Spleen (tissue), 11 donors: ENCODE measurements around the gene NRROS. TPM values are rescaled to one million over a fixed set of nuclear protein-coding genes. Genes with fewer than 3 reads are reported as not detected.

Experiments used
- DNase-seq: peaks from one replicate; pipeline ENCODE4 v3.0.0-alpha.2; 2020
- H3K27ac ChIP-seq, 8 donors: fragments of 200-600 bp; sonication (generic) in 7 of 8; 1 replicate in 4 of 8; 2 replicates in 4 of 8; pipeline versions ENCODE4 v1.5.0 to v1.8.0; 2016 to 2021; ENCODE audit warnings: inconsistent platforms in 4 of 8, mild to moderate bottlenecking in 4 of 8, moderate library complexity in 1 of 8
- H3K27me3 ChIP-seq, 7 donors: fragments of 200-600 bp; sonication (generic) in 6 of 7; replicated peaks in 1 of 7; 1 replicate in 4 of 7; 2 replicates in 3 of 7; pipeline versions ENCODE4 v1.5.0 to v1.8.0; 2016 to 2021; ENCODE audit warnings: inconsistent platforms in 3 of 7, mild to moderate bottlenecking in 1 of 7
- H3K36me3 ChIP-seq, 6 donors: fragments of 200-600 bp; sonication (generic) in 5 of 6; 1 replicate in 4 of 6; 2 replicates in 2 of 6; pipeline versions ENCODE4 v1.5.0 to v1.8.0; 2016 to 2021; ENCODE audit warnings: inconsistent platforms in 2 of 6
- H3K4me1 ChIP-seq, 6 donors: fragments of 200-600 bp; sonication (generic) in 5 of 6; 1 replicate in 3 of 6; 2 replicates in 3 of 6; pipeline versions ENCODE4 v1.5.0 to v1.8.0; 2016 to 2021; ENCODE audit warnings: inconsistent platforms in 3 of 6
- H3K4me3 ChIP-seq, 8 donors: fragments of 200-600 bp; sonication (generic) in 7 of 8; 1 replicate in 4 of 8; 2 replicates in 4 of 8; pipeline versions ENCODE4 v1.5.0 to v1.8.0; 2016 to 2021; ENCODE audit warnings: inconsistent platforms in 4 of 8, mild to moderate bottlenecking in 4 of 8, moderate library complexity in 2 of 8
- H3K9me3 ChIP-seq, 8 donors: fragments of 200-600 bp; sonication (generic) in 7 of 8; 1 replicate in 4 of 8; 2 replicates in 4 of 8; pipeline versions ENCODE4 v1.5.0 to v1.8.0; 2016 to 2021; ENCODE audit warnings: inconsistent platforms in 4 of 8
- CTCF ChIP-seq, 11 experiments: fragments of 200-600 bp in 7 of 11; fragments of 450-650 bp in 4 of 11; sonication (generic) in 4 of 11; IDR thresholded peaks in 8 of 11; conservative IDR thresholded peaks in 3 of 11; 1 replicate in 7 of 11; 2 replicates in 4 of 11; pipeline versions ENCODE4 v1.4.0 to v1.8.0; 2016 to 2021; ENCODE audit warnings: antibody characterized with exemption in 11 of 11, inconsistent platforms in 4 of 11, mild to moderate bottlenecking in 1 of 11
- POLR2A ChIP-seq, 3 donors: fragments of 450-650 bp; IDR thresholded peaks; one replicate each; pipeline ENCODE4 v1.5.1; 2017; ENCODE audit warnings: antibody characterized with exemption in 3 of 3, mild to moderate bottlenecking in 1 of 3
- POLR2AphosphoS5 ChIP-seq, 3 donors: sonication (generic); formaldehyde crosslinking; IDR thresholded peaks; one replicate each; pipeline ENCODE4 v1.5.1; 2017; ENCODE audit warnings: antibody characterized with exemption in 3 of 3
- WGBS, 5 donors: extraction: QIAGEN DNeasy Blood & Tissue Kit in 3 of 5; methylation state at CpG; one replicate each; pipeline versions ENCODE4 v1.1.5 to v1.1.7; 2013 to 2018; 5-methylcytosine and 5-hydroxymethylcytosine counted together
- intact Hi-C: fragments of 100-400 bp; cut with DNase I; formaldehyde crosslinking; loops from one replicate; pipeline ENCODE4 v1.15.0; 2023; ENCODE audit warnings: low total_unique reads
- polyA plus RNA-seq, 3 donors: library from polyadenylated mRNA; stranded (reverse); fragments of 200-250 nt; gene quantifications; one replicate each; pipeline ENCODE4 v1.2.1, GENCODE V29; 2013
- total RNA-seq, 7 donors: library from RNA; depleted of rRNA in 3 of 7; stranded (reverse); fragments of >200 nt in 3 of 7; fragmentation: NEBNext Ultra II Directional in 4 of 7; extraction: Animal tissue kit (Norgen Biotek cat#: 25700) in 4 of 7; gene quantifications; one replicate each; pipeline versions ENCODE4 v1.1.0 to v1.2.1, GENCODE V29; 2016 to 2021
- donor health status: healthy with polysubstance abuse.
- donor health status: DM: no; HTN: no; CAD: no; lungs with moderate emphysema.
- donor health status: DM: no; HTN: no; CAD: no.
- donor health status: Bipolar disorder and iron deficiency.
- donor health status: healthy.
- donor health status: DM: no; HTN: no; CAD: no.
- donor health status: DM: yes; HTN: yes; CAD: no.

Gene NRROS
- total and polyA plus RNA-seq, 10 donors: 7.8 to 35.2 (median 29.9) TPM

GRCh38 chr3:196677931-196678330, 38.4 kb downstream of the NRROS start:
- 55 to 77% (median 66%) methylated on average over 1 of the region's 1 CpG for WGBS, 5 donors
- H3K9me3 ChIP-seq: peaks cover 0 to 5% (median 0%) of the 10 kb centered on the region in 8 donors
- DNase-seq: no peak
- H3K36me3 ChIP-seq: no peaks in the 10 kb centered on the region
- intact Hi-C loops: no loop called here
- H3K4me1 ChIP-seq: peaks cover 0 to 17% (median 9%) of the 10 kb centered on the region in 6 donors
- no peaks in the 10 kb centered on the region for H3K27me3 ChIP-seq
- TF ChIP-seq POLR2AphosphoS5 (IDR thresholded peaks at IDR 0.05): no peak
- no peak for TF ChIP-seq POLR2A (IDR thresholded peaks at IDR 0.05)
- TF ChIP-seq CTCF (IDR thresholded peaks at IDR 0.05 in 8 of 11, conservative IDR thresholded peaks at IDR 0.05 in 3 of 11): no peak
- H3K4me3 ChIP-seq: no peak overlapping the region
- no peak overlapping the region for H3K27ac ChIP-seq

GRCh38 chr3:196684548-196685407, 45.3 kb downstream of the NRROS start:
- Histone ChIP-seq H3K4me1 (peaks cover 0 to 53% (median 28%) of the 10 kb centered on the region in 6 donors), H3K4me3 (peak overlapping the region in 1 of 8 donors; percentile 45), H3K27me3 (no peaks in the 10 kb centered on the region), H3K9me3 (peaks cover 0 to 11% (median 5%) of the 10 kb centered on the region in 8 donors), H3K27ac (peak overlapping the region in 7 of 8 donors; percentile 22 to 74 (median 53)), H3K36me3 (no peaks in the 10 kb centered on the region)
- TF ChIP-seq POLR2AphosphoS5 (IDR thresholded peaks at IDR 0.05) (peak in 2 of 3 donors; percentile 43 to 45), CTCF (IDR thresholded peaks at IDR 0.05 in 8 of 11, conservative IDR thresholded peaks at IDR 0.05 in 3 of 11) (peak; percentile 83 to 97 (median 93)), POLR2A (IDR thresholded peaks at IDR 0.05) (no peak)
- intact Hi-C loops: loop anchor here (2.0 kb wide), 1 partner anchor 76 kb away; no protein-coding TSS in a partner anchor
- WGBS, 5 donors: 34 to 38% (median 38%) methylated on average over 24 of the region's 24 CpGs
- peak; percentile 82 for DNase-seq

GRCh38 chr3:196686436-196686835, 46.9 kb downstream of the NRROS start:
- no peak for TF ChIP-seq CTCF (IDR thresholded peaks at IDR 0.05 in 8 of 11, conservative IDR thresholded peaks at IDR 0.05 in 3 of 11)
- no peak for TF ChIP-seq POLR2A (IDR thresholded peaks at IDR 0.05)
- TF ChIP-seq POLR2AphosphoS5 (IDR thresholded peaks at IDR 0.05): no peak
- peaks cover 0 to 65% (median 28%) of the 10 kb centered on the region in 6 donors for H3K4me1 ChIP-seq

GRCh38 chr3:196688349-196688748, 48.9 kb downstream of the NRROS start:
- intact Hi-C loops: no loop called here
- H3K27ac ChIP-seq: peak overlapping the region in 7 of 8 donors; percentile 46 to 89 (median 78)
- H3K27me3 ChIP-seq: no peaks in the 10 kb centered on the region
- DNase-seq: peak; percentile 84
- peak overlapping the region in 1 of 8 donors; percentile 56 for H3K4me3 ChIP-seq
- WGBS, 5 donors: 13 to 31% (median 23%) methylated on average over 4 to 5 of the region's 5 CpGs
- no peaks in the 10 kb centered on the region for H3K36me3 ChIP-seq
- peaks cover 0 to 2% (median 1%) of the 10 kb centered on the region in 8 donors for H3K9me3 ChIP-seq
- TF ChIP-seq POLR2AphosphoS5 (IDR thresholded peaks at IDR 0.05) (peak in 2 of 3 donors; percentile 52 to 75), CTCF (IDR thresholded peaks at IDR 0.05 in 8 of 11, conservative IDR thresholded peaks at IDR 0.05 in 3 of 11) (peak in 1 of 11 experiments; percentile 31), POLR2A (IDR thresholded peaks at IDR 0.05) (no peak)
- peaks cover 0 to 84% (median 28%) of the 10 kb centered on the region in 6 donors for H3K4me1 ChIP-seq

More at GRCh38 chr3:196686436-196686835, 46.9 kb downstream of the NRROS start:
- Histone ChIP-seq H3K27me3 (no peaks in the 10 kb centered on the region), H3K36me3 (no peaks in the 10 kb centered on the region), H3K9me3 (peaks cover 0 to 11% (median 5%) of the 10 kb centered on the region in 8 donors), H3K27ac (peak overlapping the region in 2 of 8 donors; percentile 85 to 89), H3K4me3 (no peak overlapping the region)
- WGBS, 5 donors: 72 to 91% (median 86%) methylated on average over 2 of the region's 2 CpGs
- DNase-seq: no peak
- intact Hi-C loops: no loop called here
